Measurements from ENCODE around the gene KY. TPM values are rescaled to one million over a fixed set of nuclear protein-coding genes. Genes with fewer than 3 reads are reported as not detected.

KY gene
- total and polyA plus RNA-seq, 10 of the 15 experiments (the other 5 are each of a cell fraction or from before 2014, with no cell fraction given), result 0.04 to 0.11 TPM; not detected in 8

DNA sequence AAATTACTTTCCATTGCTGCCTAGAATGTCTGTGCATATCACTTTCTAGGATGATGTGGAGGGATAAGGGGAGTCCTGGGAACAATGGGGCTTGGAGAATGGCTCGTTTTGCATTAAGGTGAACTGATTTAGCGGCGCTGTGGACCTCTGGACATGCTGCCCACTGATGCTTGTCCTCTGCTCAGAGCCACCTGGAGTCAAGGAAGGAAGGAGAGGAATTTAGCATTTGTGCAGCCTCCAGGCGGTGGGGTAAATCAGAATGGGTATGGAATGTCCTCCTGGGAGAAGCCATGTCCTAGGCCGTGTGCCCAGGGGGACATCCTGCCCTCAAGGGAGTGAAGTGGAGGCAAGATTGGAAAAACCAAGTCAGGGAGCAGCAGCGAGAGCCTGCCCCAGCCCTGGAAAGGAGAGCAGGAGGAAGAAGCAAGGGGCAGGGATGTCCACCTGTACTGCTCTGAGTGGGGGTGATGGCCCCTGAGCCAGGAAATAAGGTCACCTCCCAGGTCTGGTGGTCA, 37.8 kb downstream of the KY start:
- no TSS peak for BruUV-seq (replicated peaks)
- ATAC-seq (no peak), FAIRE-seq (no peak), DNase-seq (ENCODE audit: low read depth, low spot score) (no peak)
- no peak overlapping the region for H3K4me3 ChIP-seq
- no peak overlapping the region for H3K9ac ChIP-seq (ENCODE audit: control insufficient read depth, insufficient read depth, low read length)
- H4K20me1 ChIP-seq (ENCODE audit: control insufficient read depth, insufficient read depth), result no peaks in the 10 kb centered on the region
- H3K27ac ChIP-seq (ENCODE audit: control insufficient read depth, insufficient read depth), result no peak overlapping the region
- ChIA-PET SMC1A (ENCODE audit: uncharacterized antibody, unreplicated experiment) (no interaction called here), POLR2A (no interaction called here), RAD21 (ENCODE audit: unreplicated experiment) (no interaction called here), CTCF (no interaction called here)
- in situ Hi-C loops (cut with MboI) (no loop called here), intact Hi-C loops (cut with micrococcal nuclease; ENCODE audit: unreplicated experiment) (no loop called here)
- no peak overlapping the region for H3K4me2 ChIP-seq (ENCODE audit: control insufficient read depth, insufficient read depth)
- TF ChIP-seq, protein P1, sequence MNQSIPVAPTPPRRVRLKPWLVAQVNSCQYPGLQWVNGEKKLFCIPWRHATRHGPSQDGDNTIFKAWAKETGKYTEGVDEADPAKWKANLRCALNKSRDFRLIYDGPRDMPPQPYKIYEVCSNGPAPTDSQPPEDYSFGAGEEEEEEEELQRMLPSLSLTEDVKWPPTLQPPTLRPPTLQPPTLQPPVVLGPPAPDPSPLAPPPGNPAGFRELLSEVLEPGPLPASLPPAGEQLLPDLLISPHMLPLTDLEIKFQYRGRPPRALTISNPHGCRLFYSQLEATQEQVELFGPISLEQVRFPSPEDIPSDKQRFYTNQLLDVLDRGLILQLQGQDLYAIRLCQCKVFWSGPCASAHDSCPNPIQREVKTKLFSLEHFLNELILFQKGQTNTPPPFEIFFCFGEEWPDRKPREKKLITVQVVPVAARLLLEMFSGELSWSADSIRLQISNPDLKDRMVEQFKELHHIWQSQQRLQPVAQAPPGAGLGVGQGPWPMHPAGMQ (IDR thresholded peaks at IDR 0.05; ENCODE audit: borderline replicate concordance), result no peak
- no peak for TF ChIP-seq MTA3 (IDR thresholded peaks at IDR 0.05; ENCODE audit: borderline replicate concordance, low read length)
- no peak for TF ChIP-seq ASH2L (IDR thresholded peaks at IDR 0.05; ENCODE audit: borderline replicate concordance, low read depth)
- no peak for TF ChIP-seq EED (IDR thresholded peaks at IDR 0.05; ENCODE audit: low read depth)
- no peaks in the 10 kb centered on the region for H3K4me1 ChIP-seq (ENCODE audit: control insufficient read depth, insufficient read depth, low read length)
- WGBS (ENCODE audit: insufficient coverage, insufficient replicate concordance, low lambda C conversion rate, missing lambda C conversion rate), result 8% methylated on average over 6 of the region's 6 CpGs
- peaks cover 0 to 2% of the 10 kb centered on the region in 2 experiments; a peak in 2 of 4 replicates for H3K27me3 ChIP-seq (replicated peaks in 1 of 2; ENCODE audit: control insufficient read depth in 2 of 2, insufficient read depth in 2 of 2, low read length in 1 of 2)
- no peak overlapping the region for H2AFZ ChIP-seq (ENCODE audit: control insufficient read depth, low read depth, low read length)
- no peaks in the 10 kb centered on the region for H3K79me2 ChIP-seq (ENCODE audit: control insufficient read depth, insufficient read depth, low read length)
- H3K36me3 ChIP-seq (ENCODE audit: control insufficient read depth in 2 of 2, insufficient read depth in 2 of 2, low read length in 1 of 2), result no peaks in the 10 kb centered on the region
- no peaks in the 10 kb centered on the region for H3K9me3 ChIP-seq (replicated peaks; ENCODE audit: control insufficient read depth, insufficient read depth, low read length)

DNA sequence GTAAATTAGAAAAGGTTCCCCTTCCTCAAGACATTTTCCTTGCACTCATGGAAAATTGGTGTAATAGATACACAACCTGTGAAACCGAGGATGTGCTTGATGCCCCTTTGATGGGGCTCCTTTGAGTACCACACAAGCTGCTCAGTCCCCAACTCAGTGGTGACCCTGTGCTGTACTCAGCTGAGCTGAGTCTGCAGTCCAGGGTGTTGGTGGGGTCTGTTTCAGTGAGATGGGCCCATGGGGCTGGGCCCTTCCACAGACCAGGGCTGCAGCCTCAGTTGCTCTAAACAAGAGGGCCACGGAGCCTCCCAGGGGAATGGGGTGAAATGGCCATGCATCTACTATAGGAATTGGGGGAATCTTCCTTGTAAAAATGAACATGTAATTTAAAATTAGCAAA, 39.3 kb downstream of the KY start:
- ChIA-PET POLR2A (no interaction called here), SMC1A (ENCODE audit: uncharacterized antibody, unreplicated experiment) (no interaction called here), CTCF (no interaction called here), RAD21 (ENCODE audit: unreplicated experiment) (no interaction called here)
- no peaks in the 10 kb centered on the region for H4K20me1 ChIP-seq (ENCODE audit: control insufficient read depth, insufficient read depth)
- TF ChIP-seq CREB1 (IDR thresholded peaks at IDR 0.05; ENCODE audit: low read depth) (no peak), EGR1 (IDR thresholded peaks at IDR 0.05; ENCODE audit: borderline replicate concordance in 1 of 2, low read depth in 2 of 2, low read length in 2 of 2) (no peak), YBX1 (IDR thresholded peaks at IDR 0.05) (no peak), KLF5 (IDR thresholded peaks at IDR 0.05; ENCODE audit: partially characterized antibody) (no peak), ZNF217 (IDR thresholded peaks at IDR 0.05) (no peak), WRNIP1 (IDR thresholded peaks at IDR 0.05; ENCODE audit: borderline replicate concordance, low read depth, low read length) (no peak), BRCA1 (IDR thresholded peaks at IDR 0.05; ENCODE audit: low read depth, low read length) (no peak)
- TF ChIP-seq, protein P2, sequence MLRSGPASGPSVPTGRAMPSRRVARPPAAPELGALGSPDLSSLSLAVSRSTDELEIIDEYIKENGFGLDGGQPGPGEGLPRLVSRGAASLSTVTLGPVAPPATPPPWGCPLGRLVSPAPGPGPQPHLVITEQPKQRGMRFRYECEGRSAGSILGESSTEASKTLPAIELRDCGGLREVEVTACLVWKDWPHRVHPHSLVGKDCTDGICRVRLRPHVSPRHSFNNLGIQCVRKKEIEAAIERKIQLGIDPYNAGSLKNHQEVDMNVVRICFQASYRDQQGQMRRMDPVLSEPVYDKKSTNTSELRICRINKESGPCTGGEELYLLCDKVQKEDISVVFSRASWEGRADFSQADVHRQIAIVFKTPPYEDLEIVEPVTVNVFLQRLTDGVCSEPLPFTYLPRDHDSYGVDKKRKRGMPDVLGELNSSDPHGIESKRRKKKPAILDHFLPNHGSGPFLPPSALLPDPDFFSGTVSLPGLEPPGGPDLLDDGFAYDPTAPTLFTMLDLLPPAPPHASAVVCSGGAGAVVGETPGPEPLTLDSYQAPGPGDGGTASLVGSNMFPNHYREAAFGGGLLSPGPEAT (IDR thresholded peaks at IDR 0.05; ENCODE audit: low read depth), result no peak
- TF ChIP-seq, protein P3, sequence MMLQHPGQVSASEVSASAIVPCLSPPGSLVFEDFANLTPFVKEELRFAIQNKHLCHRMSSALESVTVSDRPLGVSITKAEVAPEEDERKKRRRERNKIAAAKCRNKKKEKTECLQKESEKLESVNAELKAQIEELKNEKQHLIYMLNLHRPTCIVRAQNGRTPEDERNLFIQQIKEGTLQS (IDR thresholded peaks at IDR 0.05; ENCODE audit: borderline replicate concordance, extremely low read depth, low read depth, low read length), result no peak
- H2AFZ ChIP-seq (ENCODE audit: control insufficient read depth, low read depth, low read length), result no peak overlapping the region
- no peaks in the 10 kb centered on the region for H3K4me1 ChIP-seq (ENCODE audit: control insufficient read depth, insufficient read depth, low read length)
- no TSS peak for BruUV-seq (replicated peaks)
- in situ Hi-C loops (cut with MboI), result no loop called here
- ATAC-seq (no peak), FAIRE-seq (no peak), DNase-seq (ENCODE audit: low read depth, low spot score) (no peak)
- intact Hi-C loops (cut with micrococcal nuclease; ENCODE audit: unreplicated experiment), result no loop called here
- H3K36me3 ChIP-seq (ENCODE audit: control insufficient read depth in 2 of 2, insufficient read depth in 2 of 2, low read length in 1 of 2), result no peaks in the 10 kb centered on the region
- H3K9ac ChIP-seq (ENCODE audit: control insufficient read depth, insufficient read depth, low read length), result no peak overlapping the region
- 0% methylated on average over 2 of the region's 2 CpGs for WGBS (ENCODE audit: insufficient coverage, insufficient replicate concordance, low lambda C conversion rate, missing lambda C conversion rate)
- H3K79me2 ChIP-seq (ENCODE audit: control insufficient read depth, insufficient read depth, low read length), result no peaks in the 10 kb centered on the region
- no peak overlapping the region for H3K27ac ChIP-seq (ENCODE audit: control insufficient read depth, insufficient read depth)
- H3K9me3 ChIP-seq (replicated peaks; ENCODE audit: control insufficient read depth, insufficient read depth, low read length), result no peaks in the 10 kb centered on the region
- no peak overlapping the region for H3K4me2 ChIP-seq (ENCODE audit: control insufficient read depth, insufficient read depth)
- H3K4me3 ChIP-seq, result no peak overlapping the region
- H3K27me3 ChIP-seq (replicated peaks in 1 of 2; ENCODE audit: control insufficient read depth in 2 of 2, insufficient read depth in 2 of 2, low read length in 1 of 2), result peaks cover 0 to 2% of the 10 kb centered on the region in 2 experiments; a peak in 2 of 4 replicates
